GM12891 (cell line): ENCODE data around the gene TBCD.

Experiments used
- POLR2A ChIP-seq: IDR thresholded peaks from 2 replicates; pipeline ENCODE4 v1.6.1; 2011; ENCODE audit warnings: low read depth, low read length, control low read depth
- POLR2AphosphoS5 ChIP-seq: IDR thresholded peaks from 2 replicates; pipeline ENCODE4 v1.6.1; 2011; ENCODE audit warnings: low read depth, low read length, control low read depth
- SPI1 ChIP-seq: IDR thresholded peaks from 2 replicates; pipeline ENCODE4 v1.6.1; 2011; ENCODE audit warnings: low read depth, low read length, control low read depth
- TAF1 ChIP-seq: IDR thresholded peaks from 2 replicates; pipeline ENCODE4 v1.6.1; 2011; ENCODE audit warnings: low read depth, low read length, control low read depth

DNA sequence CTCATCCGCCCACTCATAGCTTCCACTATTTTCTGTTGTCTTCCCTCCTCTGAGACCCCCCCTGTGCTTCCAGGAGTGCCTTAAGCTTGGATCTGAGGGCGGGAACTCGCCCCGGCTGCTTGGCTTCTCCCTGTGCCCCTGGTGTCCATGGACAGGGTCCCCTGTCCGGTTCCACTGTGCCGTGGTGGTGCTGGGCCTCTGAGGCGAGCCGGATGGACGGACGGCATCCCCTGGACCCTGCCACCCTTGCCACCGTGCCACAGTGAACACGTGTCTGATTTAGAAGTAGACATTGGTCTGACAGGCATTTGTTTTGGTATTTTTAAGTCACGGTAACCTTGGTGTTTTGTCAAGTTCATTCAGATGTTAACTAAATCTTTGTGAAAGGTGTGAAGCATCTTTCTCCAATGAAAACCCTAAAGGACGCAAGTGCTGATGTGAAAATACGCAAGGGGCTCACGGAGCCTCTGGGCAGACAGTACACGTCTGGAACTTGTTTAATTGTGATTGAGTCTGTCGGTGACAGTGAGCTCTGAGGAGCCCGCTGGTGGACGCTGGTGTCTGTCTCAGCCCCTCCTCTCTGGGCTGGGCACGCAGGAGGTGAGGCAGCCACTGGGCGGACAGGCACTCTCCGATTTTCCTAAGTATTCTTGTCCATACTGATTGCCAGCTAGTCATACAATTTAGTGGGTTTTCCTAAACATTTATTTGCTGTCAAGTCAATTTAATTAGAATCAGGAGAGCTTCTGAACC lies 61.6 kb downstream of the TBCD start:
- TF ChIP-seq POLR2AphosphoS5 (no peak), TAF1 (no peak), POLR2A (no peak), SPI1 (no peak)
